Fibroblast of villous mesenchyme (primary cell): ENCODE measurements around the gene UGT1A6. TPM values are rescaled to one million over a fixed set of nuclear protein-coding genes. Genes with fewer than 3 reads are reported as not detected.

Source experiments
- DNase-seq: peaks from one replicate; pipeline ENCODE4 v3.0.0-alpha.2; 2010; ENCODE audit warnings: low read depth
- H3K4me3 ChIP-seq: 2 replicates; pipeline ENCODE4 v1.5.1; 2011; ENCODE audit warnings: low read depth, mild to moderate bottlenecking, low read length
- CTCF ChIP-seq: IDR thresholded peaks from 2 replicates; pipeline ENCODE4 v1.5.1; 2012; ENCODE audit warnings: low read depth, mild to moderate bottlenecking, low read length; ENCODE audit not compliant: insufficient read depth
- total RNA-seq: library from RNA; depleted of rRNA; stranded (reverse); fragments of >200 nt; gene quantifications from 2 replicates; pipeline ENCODE4 v1.2.3, GENCODE V29; 2012

The UGT1A6 gene
- total RNA-seq, 1 donor, result not detected

- no peak for DNase-seq
- TF ChIP-seq CTCF, result no peak
- no peak overlapping the region for H3K4me3 ChIP-seq
Measured at GRCh38 chr2:233811732-233812131, 119.0 kb downstream of the UGT1A6 start.

- no peak for TF ChIP-seq CTCF
Measured at GRCh38 chr2:233813236-233814055, 120.8 kb downstream of the UGT1A6 start.

GRCh38 chr2:233814056-233814835, 121.6 kb downstream of the UGT1A6 start:
- TF ChIP-seq CTCF, result no peak
- DNase-seq, result no peak

More at GRCh38 chr2:233813236-233814055, 120.8 kb downstream of the UGT1A6 start:
- no peak overlapping the region for H3K4me3 ChIP-seq
- DNase-seq, result no peak

DNA sequence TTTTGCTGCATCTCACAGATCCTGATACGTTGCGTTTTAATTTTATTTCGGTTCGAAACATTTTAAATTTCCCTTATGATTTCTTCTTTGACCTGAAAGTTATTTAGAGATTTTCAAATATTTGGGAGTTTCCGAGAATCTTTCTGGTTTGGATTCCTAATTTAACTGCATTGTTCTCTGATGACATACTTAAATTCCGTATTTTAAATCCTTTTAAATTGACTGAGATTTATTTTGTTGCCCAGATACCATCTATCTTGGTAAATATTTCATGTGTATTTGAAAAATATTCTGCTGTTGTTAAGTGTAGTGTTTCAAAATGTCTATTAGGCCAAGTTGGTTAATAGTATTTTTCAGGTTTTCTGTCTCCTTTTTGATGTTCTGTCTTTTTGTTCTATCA, 123.2 kb downstream of the UGT1A6 start:
- DNase-seq, result no peak
- H3K4me3 ChIP-seq, result no peak overlapping the region
- no peak for TF ChIP-seq CTCF

More at GRCh38 chr2:233814056-233814835, 121.6 kb downstream of the UGT1A6 start:
- H3K4me3 ChIP-seq, result no peak overlapping the region

DNA sequence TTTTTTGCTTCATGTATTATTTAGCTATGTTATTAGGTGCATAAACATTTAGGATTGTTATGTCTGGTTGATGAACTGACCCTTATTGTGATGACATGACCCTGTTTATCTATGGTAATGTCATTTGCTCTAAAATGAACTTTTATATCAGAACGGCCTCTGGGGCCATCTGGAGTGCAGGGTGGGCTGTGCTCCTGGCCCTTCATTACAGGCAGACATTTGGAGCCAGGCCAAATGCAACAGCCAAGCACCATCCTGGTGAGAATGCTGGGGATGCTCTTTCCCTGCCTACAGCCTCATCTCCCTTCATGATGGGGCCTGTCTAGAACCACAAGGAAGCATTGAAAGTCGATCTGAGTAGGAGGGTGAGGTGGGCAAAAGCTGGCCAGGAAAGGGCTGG, 123.6 kb downstream of the UGT1A6 start:
- no peak for TF ChIP-seq CTCF
- no peak for DNase-seq
- no peak overlapping the region for H3K4me3 ChIP-seq

DNA sequence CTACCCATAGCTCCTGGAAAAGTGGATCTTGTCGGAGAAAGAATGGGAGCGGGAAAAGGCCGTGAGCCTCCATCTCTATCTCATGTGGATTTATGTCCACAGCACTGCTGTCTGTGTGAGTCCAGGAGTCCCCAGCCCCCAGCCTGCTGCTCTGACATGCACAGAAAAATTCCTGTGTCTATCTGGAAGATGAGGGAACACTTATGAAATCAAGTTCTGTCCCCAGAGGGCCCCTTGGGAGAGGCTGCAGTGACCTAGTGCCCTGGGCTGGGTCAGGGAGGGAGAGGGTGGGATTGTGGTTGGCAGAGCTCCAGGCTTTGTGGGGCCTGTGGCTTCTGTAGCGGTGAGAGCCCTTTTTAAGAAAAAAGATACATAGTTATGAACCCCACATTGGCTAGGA, 124.1 kb downstream of the UGT1A6 start:
- no peak for DNase-seq
- no peak for TF ChIP-seq CTCF
- H3K4me3 ChIP-seq, result no peak overlapping the region
